Astrocyte (in vitro differentiated cells and primary cell): ENCODE measurements around the gene THADA. TPM values are rescaled to one million over a fixed set of nuclear protein-coding genes. Genes with fewer than 3 reads are reported as not detected.

Experiments used
- DNase-seq: peaks from one replicate; pipeline ENCODE4 v3.0.0-alpha.2; 2010; ENCODE audit warnings: low read depth
- FAIRE-seq: peaks from 2 replicates; lab custom pipeline; 2011; peaks lifted over from hg19 to GRCh38; lab: Jason Lieb, UNC
- H2AFZ ChIP-seq: 2 replicates; pipeline ENCODE4 v1.6.0; 2012; ENCODE audit warnings: low read depth, low read length, inconsistent platforms
- H3K27ac ChIP-seq: 2 replicates; pipeline ENCODE4 v1.5.1; 2011; ENCODE audit warnings: low read depth, low read length, inconsistent platforms
- H3K27me3 ChIP-seq: 2 replicates; pipeline ENCODE4 v1.6.0; 2011; ENCODE audit warnings: low read length, inconsistent platforms; ENCODE audit not compliant: insufficient read depth
- H3K36me3 ChIP-seq: 2 replicates; pipeline ENCODE4 v1.5.1; 2011; ENCODE audit warnings: low read length, inconsistent platforms; ENCODE audit not compliant: insufficient read depth
- H3K4me1 ChIP-seq: 2 replicates; pipeline ENCODE4 v1.5.1; 2011; ENCODE audit warnings: low read length, inconsistent platforms; ENCODE audit not compliant: insufficient read depth
- H3K4me2 ChIP-seq: 2 replicates; pipeline ENCODE4 v1.6.0; 2012; ENCODE audit warnings: low read length, inconsistent platforms
- H3K4me3 ChIP-seq: 2 replicates; pipeline ENCODE4 v1.5.1; 2011; ENCODE audit warnings: low read depth, mild to moderate bottlenecking, low read length, inconsistent platforms; ENCODE audit not compliant: insufficient read depth
- H3K79me2 ChIP-seq: 2 replicates; pipeline ENCODE4 v1.6.0; 2012; ENCODE audit warnings: mild to moderate bottlenecking, low read length, inconsistent platforms; ENCODE audit not compliant: insufficient read depth
- H3K9ac ChIP-seq: 2 replicates; pipeline ENCODE4 v1.6.0; 2012; ENCODE audit warnings: mild to moderate bottlenecking, low read length, inconsistent platforms
- H3K9me3 ChIP-seq: 2 replicates; pipeline ENCODE4 v1.5.1; 2012; ENCODE audit warnings: low read depth, mild to moderate bottlenecking, low read length, inconsistent platforms; ENCODE audit not compliant: insufficient read depth
- H4K20me1 ChIP-seq: 2 replicates; pipeline ENCODE4 v1.6.0; 2012; ENCODE audit warnings: low read length, inconsistent platforms; ENCODE audit not compliant: insufficient read depth
- H3K27ac Mint-ChIP-seq: one replicate; pipeline ENCODE4 v1.8.0; 2021; ENCODE audit warnings: mild to moderate bottlenecking, mixed read lengths; ENCODE audit not compliant: unreplicated experiment
- H3K27me3 Mint-ChIP-seq: one replicate; pipeline ENCODE4 v1.8.0; 2021; ENCODE audit warnings: low read depth, mixed read lengths; ENCODE audit not compliant: unreplicated experiment
- H3K36me3 Mint-ChIP-seq: one replicate; pipeline ENCODE4 v1.8.0; 2021; ENCODE audit warnings: low read depth, mixed read lengths; ENCODE audit not compliant: unreplicated experiment
- H3K4me1 Mint-ChIP-seq: one replicate; pipeline ENCODE4 v1.8.0; 2021; ENCODE audit warnings: low read depth, mixed read lengths; ENCODE audit not compliant: unreplicated experiment
- H3K4me3 Mint-ChIP-seq: one replicate; pipeline ENCODE4 v1.8.0; 2021; ENCODE audit warnings: mild to moderate bottlenecking, moderate library complexity, mixed read lengths; ENCODE audit not compliant: unreplicated experiment
- H3K9me3 Mint-ChIP-seq: one replicate; pipeline ENCODE4 v1.8.0; 2021; ENCODE audit warnings: mild to moderate bottlenecking, mixed read lengths; ENCODE audit not compliant: unreplicated experiment
- CTCF ChIP-seq: IDR thresholded peaks from 2 replicates; pipeline ENCODE4 v1.5.1; 2011; ENCODE audit warnings: low read depth, mild to moderate bottlenecking, inconsistent platforms, low read length, moderate library complexity; ENCODE audit not compliant: insufficient read depth
- EZH2 ChIP-seq: IDR thresholded peaks from 2 replicates; pipeline ENCODE4 v1.6.1; 2012; ENCODE audit warnings: mild to moderate bottlenecking, low read length, inconsistent platforms; ENCODE audit not compliant: insufficient read depth
- total RNA-seq: library from RNA; stranded (reverse); gene quantifications from 2 replicates; pipeline ENCODE4 v1.2.1, GENCODE V29; 2021

The THADA gene
- total RNA-seq, 1 donor from 2014 or later = 16.2 TPM

DNA sequence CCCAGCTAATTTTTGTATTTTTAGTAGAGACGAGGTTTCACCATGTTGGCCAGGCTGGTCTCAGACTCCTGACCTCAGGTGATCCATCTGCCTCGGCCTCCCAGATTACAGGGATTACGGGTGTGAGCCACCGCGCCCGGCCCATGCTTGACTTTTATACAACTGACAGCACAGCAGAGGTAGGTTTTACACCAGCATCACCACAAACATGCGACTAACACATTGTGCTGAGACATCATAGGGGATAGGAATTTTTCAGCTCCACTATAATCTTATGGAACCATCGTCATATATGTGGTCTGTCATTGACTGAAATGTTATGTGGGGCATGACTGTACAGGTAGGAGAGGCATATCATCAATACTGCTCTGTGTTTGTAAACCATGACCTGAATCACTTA, 122.1 kb downstream of the THADA start:
- DNase-seq = no peak
- peaks cover 3% of the 10 kb centered on the region for H3K36me3 Mint-ChIP-seq
- Histone ChIP-seq H2AFZ (no peak overlapping the region), H3K4me1 (no peaks in the 10 kb centered on the region), H3K9ac (no peak overlapping the region), H3K9me3 (no peaks in the 10 kb centered on the region), H3K4me3 (no peak overlapping the region), H3K36me3 (peaks cover 2% of the 10 kb centered on the region), H3K27me3 (no peaks in the 10 kb centered on the region), H3K4me2 (no peak overlapping the region), H3K27ac (no peak overlapping the region), H3K79me2 (no peaks in the 10 kb centered on the region), H4K20me1 (no peaks in the 10 kb centered on the region)
- TF ChIP-seq EZH2 (no peak), CTCF (no peak)
- H3K4me1 Mint-ChIP-seq = no peaks in the 10 kb centered on the region
- H3K27ac Mint-ChIP-seq = no peak overlapping the region
- no peak overlapping the region for H3K4me3 Mint-ChIP-seq
- no peak for FAIRE-seq
- no peaks in the 10 kb centered on the region for H3K27me3 Mint-ChIP-seq
- H3K9me3 Mint-ChIP-seq = no peaks in the 10 kb centered on the region

- Histone ChIP-seq H3K4me2 (no peak overlapping the region), H3K9me3 (no peaks in the 10 kb centered on the region), H3K27ac (no peak overlapping the region), H3K36me3 (peaks cover 2% of the 10 kb centered on the region), H3K27me3 (no peaks in the 10 kb centered on the region), H2AFZ (no peak overlapping the region), H3K9ac (no peak overlapping the region), H3K4me3 (no peak overlapping the region), H3K79me2 (no peaks in the 10 kb centered on the region), H4K20me1 (no peaks in the 10 kb centered on the region), H3K4me1 (peaks cover 9% of the 10 kb centered on the region)
- H3K27ac Mint-ChIP-seq = no peak overlapping the region
- no peaks in the 10 kb centered on the region for H3K27me3 Mint-ChIP-seq
- FAIRE-seq (no peak), DNase-seq (no peak)
- no peaks in the 10 kb centered on the region for H3K9me3 Mint-ChIP-seq
- no peak overlapping the region for H3K4me3 Mint-ChIP-seq
- H3K36me3 Mint-ChIP-seq = peaks cover 3% of the 10 kb centered on the region
- H3K4me1 Mint-ChIP-seq = peaks cover 2% of the 10 kb centered on the region
- TF ChIP-seq CTCF (no peak), EZH2 (no peak)
Measured at GRCh38 chr2:43472527-43473194, 123.2 kb downstream of the THADA start.

DNA sequence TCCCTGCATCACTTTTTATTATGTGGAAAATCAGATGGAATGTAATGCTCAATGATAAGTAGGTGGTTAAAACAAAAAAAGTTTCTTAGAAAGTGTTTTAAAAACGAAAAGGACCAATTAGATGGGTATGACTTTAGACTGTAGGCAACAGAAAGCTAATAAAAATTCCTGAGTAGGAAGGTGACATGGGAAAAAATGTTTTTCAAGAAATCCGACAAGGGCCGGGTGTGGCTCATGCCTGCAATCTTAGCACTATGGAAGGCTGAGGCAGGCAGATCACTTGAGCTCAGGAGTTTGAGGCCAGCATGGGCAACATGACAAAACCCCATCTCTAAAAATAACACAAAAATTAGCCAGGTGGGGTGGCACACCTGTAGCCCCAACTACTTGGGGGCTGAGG, 126.1 kb downstream of the THADA start:
- Mint-ChIP-seq H3K4me3 (no peak overlapping the region), H3K36me3 (peaks cover 6% of the 10 kb centered on the region), H3K4me1 (peaks cover 6% of the 10 kb centered on the region), H3K27me3 (no peaks in the 10 kb centered on the region), H3K27ac (no peak overlapping the region), H3K9me3 (no peaks in the 10 kb centered on the region)
- Histone ChIP-seq H3K36me3 (peaks cover 2% of the 10 kb centered on the region), H3K4me3 (no peak overlapping the region), H3K4me1 (peaks cover 14% of the 10 kb centered on the region), H3K79me2 (no peaks in the 10 kb centered on the region), H4K20me1 (no peaks in the 10 kb centered on the region), H3K27ac (no peak overlapping the region), H3K27me3 (no peaks in the 10 kb centered on the region), H3K9me3 (no peaks in the 10 kb centered on the region), H3K9ac (no peak overlapping the region), H3K4me2 (no peak overlapping the region), H2AFZ (no peak overlapping the region)
- TF ChIP-seq CTCF (no peak), EZH2 (no peak)
- FAIRE-seq (no peak), DNase-seq (no peak)
